Measurements from ENCODE around the gene MTHFSD.
"Not testable (repeated sequence)": the region's sequence is repeated elsewhere in the genome, so short reads cannot be mapped to it uniquely, and the experiment has no call there.

MTHFSD gene

GRCh38 chr16:86597126-86597879 lies 42.3 kb upstream of the MTHFSD start:
- TF ChIP-seq, protein P1, sequence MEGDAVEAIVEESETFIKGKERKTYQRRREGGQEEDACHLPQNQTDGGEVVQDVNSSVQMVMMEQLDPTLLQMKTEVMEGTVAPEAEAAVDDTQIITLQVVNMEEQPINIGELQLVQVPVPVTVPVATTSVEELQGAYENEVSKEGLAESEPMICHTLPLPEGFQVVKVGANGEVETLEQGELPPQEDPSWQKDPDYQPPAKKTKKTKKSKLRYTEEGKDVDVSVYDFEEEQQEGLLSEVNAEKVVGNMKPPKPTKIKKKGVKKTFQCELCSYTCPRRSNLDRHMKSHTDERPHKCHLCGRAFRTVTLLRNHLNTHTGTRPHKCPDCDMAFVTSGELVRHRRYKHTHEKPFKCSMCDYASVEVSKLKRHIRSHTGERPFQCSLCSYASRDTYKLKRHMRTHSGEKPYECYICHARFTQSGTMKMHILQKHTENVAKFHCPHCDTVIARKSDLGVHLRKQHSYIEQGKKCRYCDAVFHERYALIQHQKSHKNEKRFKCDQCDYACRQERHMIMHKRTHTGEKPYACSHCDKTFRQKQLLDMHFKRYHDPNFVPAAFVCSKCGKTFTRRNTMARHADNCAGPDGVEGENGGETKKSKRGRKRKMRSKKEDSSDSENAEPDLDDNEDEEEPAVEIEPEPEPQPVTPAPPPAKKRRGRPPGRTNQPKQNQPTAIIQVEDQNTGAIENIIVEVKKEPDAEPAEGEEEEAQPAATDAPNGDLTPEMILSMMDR (conservative IDR thresholded peaks at IDR 0.05): no peak
- H3K27ac ChIP-seq: no peak overlapping the region

DNA sequence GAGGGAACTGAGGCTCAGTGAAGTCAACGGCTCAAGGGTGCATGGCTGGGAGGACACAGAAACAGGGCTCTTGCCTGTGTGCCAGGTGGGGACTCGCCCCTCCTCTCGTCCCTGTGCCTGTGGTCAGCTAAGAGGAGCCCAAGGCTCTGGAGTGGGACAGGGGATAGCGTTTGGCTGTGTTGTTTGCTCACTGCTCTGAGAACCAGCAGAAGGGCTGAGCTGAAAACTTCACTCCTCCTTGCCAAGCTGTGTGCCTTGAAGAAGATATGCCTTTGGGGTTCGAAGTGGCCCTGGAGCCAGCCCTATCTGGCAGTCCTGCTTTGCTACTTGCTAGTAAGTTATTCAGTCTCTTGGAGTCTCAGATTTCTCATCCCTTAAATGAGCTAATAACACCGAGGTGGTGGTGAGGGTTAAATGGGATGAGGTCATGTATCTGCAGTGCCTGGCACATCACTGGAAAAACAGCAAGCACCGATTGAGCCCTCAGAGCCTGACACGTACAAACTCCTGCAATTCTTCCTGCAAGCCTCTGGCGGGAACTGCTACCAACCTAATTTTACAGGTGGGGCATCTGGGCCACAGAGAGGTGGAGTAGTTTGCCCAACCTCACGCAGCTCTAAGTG lies 41.1 kb upstream of the MTHFSD start:
- TF ChIP-seq, protein P1 (conservative IDR thresholded peaks at IDR 0.05): no peak
- no peak overlapping the region for H3K27ac ChIP-seq

DNA sequence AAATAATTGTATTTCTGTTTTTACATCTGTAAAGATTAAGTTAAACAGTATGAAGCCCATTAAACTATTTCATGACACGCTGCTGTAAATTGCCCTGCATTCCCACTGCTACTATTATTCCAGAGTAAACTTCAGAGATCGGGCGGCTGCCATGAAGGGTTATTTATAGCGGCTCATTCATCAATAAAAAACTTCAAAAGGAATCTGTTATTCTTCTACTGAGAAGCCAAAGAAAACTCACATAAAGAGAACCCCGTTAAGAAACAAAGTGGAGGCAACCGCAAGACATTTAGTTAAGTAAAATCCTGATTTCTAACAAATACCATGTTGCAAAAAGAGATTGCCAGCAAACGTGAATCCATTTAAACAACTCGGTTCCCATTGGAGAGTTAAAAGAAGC lies 39.7 kb upstream of the MTHFSD start:
- no peak overlapping the region for H3K27ac ChIP-seq
- TF ChIP-seq, protein P1 (conservative IDR thresholded peaks at IDR 0.05): no peak

GRCh38 chr16:86593913-86594620 lies 39.0 kb upstream of the MTHFSD start:
- TF ChIP-seq, protein P1 (conservative IDR thresholded peaks at IDR 0.05): no peak
- no peak overlapping the region for H3K27ac ChIP-seq

DNA sequence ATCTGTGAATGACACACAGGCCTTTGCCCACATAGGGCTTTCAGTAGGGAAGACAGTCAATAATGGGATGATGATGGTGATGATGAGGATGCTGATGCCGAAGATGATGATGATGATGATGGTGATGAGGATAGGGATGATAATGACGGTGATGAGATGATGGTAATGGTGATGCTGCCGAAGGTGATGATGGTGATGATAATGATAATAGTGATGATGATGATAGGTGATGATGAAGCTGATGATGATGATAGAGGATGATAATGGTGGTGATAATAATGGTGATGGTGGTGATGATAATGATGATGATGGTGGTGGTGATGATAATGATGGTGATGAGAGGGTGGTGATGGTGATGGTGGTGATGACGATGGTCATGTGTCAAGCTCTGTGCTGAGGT lies 36.2 kb upstream of the MTHFSD start:
- TF ChIP-seq, protein P1 (conservative IDR thresholded peaks at IDR 0.05): no peak
- H3K27ac ChIP-seq: no peak overlapping the region

GRCh38 chr16:86590501-86591144 lies 35.6 kb upstream of the MTHFSD start:
- TF ChIP-seq, protein P1 (conservative IDR thresholded peaks at IDR 0.05): no peak
- no peak overlapping the region for H3K27ac ChIP-seq

DNA sequence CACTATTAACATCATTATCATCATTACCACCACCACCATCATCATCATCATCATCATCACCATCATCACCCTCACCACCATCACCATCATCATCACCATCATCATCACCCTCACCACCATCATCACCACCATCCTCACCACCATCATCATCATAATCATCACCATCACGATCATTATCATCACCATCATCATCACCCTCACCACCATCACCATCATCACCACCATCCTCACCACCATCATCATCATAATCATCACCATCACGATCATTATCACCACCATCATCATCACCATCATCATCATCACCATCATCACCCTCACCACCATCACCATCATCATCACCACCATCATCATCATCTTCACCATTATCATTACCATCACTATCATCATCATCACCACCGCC lies 32.9 kb upstream of the MTHFSD start:
- not testable (repeated sequence) for H3K27ac ChIP-seq

All from VCaP (cell line).